Adrenal gland (tissue), 5 donors: ENCODE data around the gene EBLN1.

Experiments used
- POLR2A ChIP-seq, 2 donors: fragments of 450-650 bp; IDR thresholded peaks; one replicate each; pipeline ENCODE4 v1.6.1; 2017; ENCODE audit warnings: antibody characterized with exemption in 2 of 2, mild to moderate bottlenecking in 2 of 2, moderate library complexity in 1 of 2
- TF ChIP-seq, protein P1 (sequence below), 6 experiments: fragments of 450-650 bp in 4 of 6; fragments of 200-600 bp in 2 of 6; sonication (generic) in 1 of 6; IDR thresholded peaks; 1 replicate in 5 of 6; 2 replicates in 1 of 6; pipeline versions ENCODE4 v1.5.1 to v1.8.0; 2016 to 2021; ENCODE audit warnings: antibody characterized with exemption in 6 of 6, mild to moderate bottlenecking in 2 of 6, moderate library complexity in 1 of 6
- donor health status: DM: no; HTN: no; CAD: no.

DNA sequence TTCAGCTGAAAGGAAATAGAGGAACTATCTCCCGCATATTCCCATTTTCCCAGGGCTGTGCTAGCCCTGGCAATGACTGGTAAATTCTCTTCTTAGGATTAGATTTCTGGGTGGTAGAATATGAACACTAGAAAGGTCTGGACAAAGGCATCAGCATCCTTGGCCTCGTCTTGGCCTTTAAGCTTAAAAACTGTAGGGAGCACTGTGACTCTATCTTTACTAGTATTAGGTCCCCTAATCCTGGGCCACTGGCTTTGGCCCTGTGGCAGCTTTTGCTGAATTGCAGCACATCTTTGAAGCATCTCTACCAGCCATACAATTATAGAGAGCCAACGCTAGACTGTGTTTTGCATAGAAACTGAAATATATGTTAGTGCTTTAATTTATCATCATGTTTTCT lies 41.5 kb upstream of the EBLN1 start:
- TF ChIP-seq, protein P1, sequence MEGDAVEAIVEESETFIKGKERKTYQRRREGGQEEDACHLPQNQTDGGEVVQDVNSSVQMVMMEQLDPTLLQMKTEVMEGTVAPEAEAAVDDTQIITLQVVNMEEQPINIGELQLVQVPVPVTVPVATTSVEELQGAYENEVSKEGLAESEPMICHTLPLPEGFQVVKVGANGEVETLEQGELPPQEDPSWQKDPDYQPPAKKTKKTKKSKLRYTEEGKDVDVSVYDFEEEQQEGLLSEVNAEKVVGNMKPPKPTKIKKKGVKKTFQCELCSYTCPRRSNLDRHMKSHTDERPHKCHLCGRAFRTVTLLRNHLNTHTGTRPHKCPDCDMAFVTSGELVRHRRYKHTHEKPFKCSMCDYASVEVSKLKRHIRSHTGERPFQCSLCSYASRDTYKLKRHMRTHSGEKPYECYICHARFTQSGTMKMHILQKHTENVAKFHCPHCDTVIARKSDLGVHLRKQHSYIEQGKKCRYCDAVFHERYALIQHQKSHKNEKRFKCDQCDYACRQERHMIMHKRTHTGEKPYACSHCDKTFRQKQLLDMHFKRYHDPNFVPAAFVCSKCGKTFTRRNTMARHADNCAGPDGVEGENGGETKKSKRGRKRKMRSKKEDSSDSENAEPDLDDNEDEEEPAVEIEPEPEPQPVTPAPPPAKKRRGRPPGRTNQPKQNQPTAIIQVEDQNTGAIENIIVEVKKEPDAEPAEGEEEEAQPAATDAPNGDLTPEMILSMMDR (IDR thresholded peaks at IDR 0.05) = no peak
- no peak for TF ChIP-seq POLR2A (IDR thresholded peaks at IDR 0.05)
